ENCODE results near the gene HDHD3.
"Not testable (repeated sequence)": the region's sequence is repeated elsewhere in the genome, so short reads cannot be mapped to it uniquely, and the experiment has no call there.

HDHD3 gene

GRCh38 chr9:113389451-113389850 lies 12.7 kb upstream of the HDHD3 start:
- no peak for DNase-seq (ENCODE audit: low read depth)

- DNase-seq (ENCODE audit: low read depth): no peak
Observed at GRCh38 chr9:113388833-113389232, 12.0 kb upstream of the HDHD3 start.

- no peak for DNase-seq (ENCODE audit: low read depth)
Observed at GRCh38 chr9:113387560-113388230, 10.9 kb upstream of the HDHD3 start.

GRCh38 chr9:113386571-113387393 lies 10.0 kb upstream of the HDHD3 start:
- no peak for DNase-seq (ENCODE audit: low read depth)

GRCh38 chr9:113381909-113382411 lies 5.2 kb upstream of the HDHD3 start:
- no peak for DNase-seq (ENCODE audit: low read depth)

- DNase-seq (ENCODE audit: low read depth): not testable (repeated sequence)
Observed at GRCh38 chr9:113381441-113381840, 4.7 kb upstream of the HDHD3 start.

- no peak for DNase-seq (ENCODE audit: low read depth)
Observed at GRCh38 chr9:113380869-113381378, 4.1 kb upstream of the HDHD3 start.

- not testable (repeated sequence) for DNase-seq (ENCODE audit: low read depth)
Observed at GRCh38 chr9:113379829-113380210, 3.0 kb upstream of the HDHD3 start.

- not testable (repeated sequence) for DNase-seq (ENCODE audit: low read depth)
Observed at GRCh38 chr9:113379094-113379828, 2.5 kb upstream of the HDHD3 start.

GRCh38 chr9:113375057-113376023 lies 1.4 kb downstream of the HDHD3 start:
- DNase-seq (ENCODE audit: low read depth): no peak

GRCh38 chr9:113373676-113374392 lies 3.0 kb downstream of the HDHD3 start:
- DNase-seq (ENCODE audit: low read depth): no peak

GRCh38 chr9:113373256-113373655 lies 3.5 kb downstream of the HDHD3 start:
- no peak for DNase-seq (ENCODE audit: low read depth)

GRCh38 chr9:113372059-113372458 lies 4.7 kb downstream of the HDHD3 start:
- DNase-seq (ENCODE audit: low read depth): no peak

- DNase-seq (ENCODE audit: low read depth): no peak
Observed at GRCh38 chr9:113370806-113371325, 5.9 kb downstream of the HDHD3 start.

- DNase-seq (ENCODE audit: low read depth): no peak
Observed at GRCh38 chr9:113369855-113370140, 7.0 kb downstream of the HDHD3 start.

- no peak for DNase-seq (ENCODE audit: low read depth)
Observed at GRCh38 chr9:113368982-113369854, 7.6 kb downstream of the HDHD3 start.

- no peak for DNase-seq (ENCODE audit: low read depth)
Observed at GRCh38 chr9:113368348-113368981, 8.3 kb downstream of the HDHD3 start.

GRCh38 chr9:113365652-113366051 lies 11.1 kb downstream of the HDHD3 start:
- not testable (repeated sequence) for DNase-seq (ENCODE audit: low read depth)

GRCh38 chr9:113364951-113365350 lies 11.8 kb downstream of the HDHD3 start:
- DNase-seq (ENCODE audit: low read depth): no peak

All from stimulated activated CD8-positive, alpha-beta memory T cell treated with anti-CD3 and anti-CD28 coated beads, Interleukin-12 subunit alpha, Interleukin-12 subunit beta, amount 100 ng/mL, for 4 hours (primary cell).